Measurements from ENCODE around the gene MYRFL. TPM values are rescaled to one million over a fixed set of nuclear protein-coding genes. Genes with fewer than 3 reads are reported as not detected.

MYRFL gene
- total RNA-seq, 1 experiment from 2014 or later: 1.3 TPM

- no peak for TF ChIP-seq PRDM15 (CRISPR knock-in tag; IDR thresholded peaks at IDR 0.05)
- no peak for TF ChIP-seq ZBTB21 (CRISPR knock-in tag; IDR thresholded peaks at IDR 0.05; ENCODE audit: borderline replicate concordance)
- no peak for TF ChIP-seq ATF2 (CRISPR knock-in tag; IDR thresholded peaks at IDR 0.05; ENCODE audit: borderline replicate concordance, low read depth)
- TF ChIP-seq ATF6 (CRISPR knock-in tag; IDR thresholded peaks at IDR 0.05): no peak
- TF ChIP-seq MLX (CRISPR knock-in tag; IDR thresholded peaks at IDR 0.05): no peak
- no peak for TF ChIP-seq ARID4B (CRISPR knock-in tag; IDR thresholded peaks at IDR 0.05; ENCODE audit: borderline replicate concordance)
Measured at GRCh38 chr12:69824028-69824427, 999 bp upstream of the MYRFL start (continued).

- no peaks in the 10 kb centered on the region for H3K4me1 Mint-ChIP-seq
- POLR2A ChIA-PET: no interaction called here
Measured at GRCh38 chr12:69828897-69829296, 3.9 kb downstream of the MYRFL start.

More at GRCh38 chr12:69828897-69829296, 3.9 kb downstream of the MYRFL start:
- Mint-ChIP-seq H3K9me3 (no peaks in the 10 kb centered on the region), H3K36me3 (no peaks in the 10 kb centered on the region), H3K4me3 (no peak overlapping the region), H3K27me3 (ENCODE audit: low read depth) (no peaks in the 10 kb centered on the region), H3K27ac (no peak overlapping the region)
- TF ChIP-seq PREB (CRISPR knock-in tag; IDR thresholded peaks at IDR 0.05; ENCODE audit: borderline replicate concordance) (no peak), MLX (CRISPR knock-in tag; IDR thresholded peaks at IDR 0.05) (no peak), NR2C2 (CRISPR knock-in tag; IDR thresholded peaks at IDR 0.05) (no peak), ESRRA (CRISPR knock-in tag; IDR thresholded peaks at IDR 0.05; ENCODE audit: borderline replicate concordance) (no peak), ZNF416 (CRISPR knock-in tag; IDR thresholded peaks at IDR 0.05) (no peak), EMX1 (CRISPR knock-in tag; IDR thresholded peaks at IDR 0.05) (no peak), E2F4 (CRISPR knock-in tag; IDR thresholded peaks at IDR 0.05; ENCODE audit: borderline replicate concordance, low read depth) (no peak), IRF1 (CRISPR knock-in tag; IDR thresholded peaks at IDR 0.05) (no peak)
- CTCF ChIA-PET: interaction anchor here (0.7 to 0.9 kb wide), 2 partner anchors 11 to 748 kb away, joined by 3 read pairs; no protein-coding TSS in a partner anchor
- ATAC-seq (no peak), DNase-seq (ENCODE audit: low spot score) (no peak)

Data from WTC11 (cell line).